Endothelial cell of hepatic sinusoid (primary cell): ENCODE measurements around the gene KIF26B.

ENCODE experiments used
- in situ Hi-C: cut with HindIII; loops from 2 replicates; pipeline ENCODE4 v1.10.0; 2017; ENCODE audit warnings: low sequenced_read_pairs

Gene KIF26B

DNA sequence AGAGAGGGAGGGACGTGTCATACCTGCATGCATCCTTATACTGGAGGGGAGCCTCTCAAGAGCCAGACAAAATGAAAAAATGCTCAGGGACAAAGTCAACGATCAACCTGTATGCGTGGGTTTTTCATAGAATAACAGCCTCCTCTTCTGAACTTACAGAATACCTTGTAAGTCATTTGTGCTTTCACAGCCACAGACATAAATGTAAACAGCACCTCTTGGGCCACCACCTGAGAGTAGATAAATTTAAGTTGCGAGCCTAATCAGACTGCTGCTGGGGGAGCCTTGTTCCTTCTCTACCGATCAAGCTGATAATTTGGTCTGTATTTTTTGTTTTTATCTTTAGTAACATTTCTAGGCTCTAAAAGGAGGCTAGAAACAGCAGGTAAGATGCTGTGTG is 223.1 kb downstream of the KIF26B start:
- in situ Hi-C loops, result no loop called here

DNA sequence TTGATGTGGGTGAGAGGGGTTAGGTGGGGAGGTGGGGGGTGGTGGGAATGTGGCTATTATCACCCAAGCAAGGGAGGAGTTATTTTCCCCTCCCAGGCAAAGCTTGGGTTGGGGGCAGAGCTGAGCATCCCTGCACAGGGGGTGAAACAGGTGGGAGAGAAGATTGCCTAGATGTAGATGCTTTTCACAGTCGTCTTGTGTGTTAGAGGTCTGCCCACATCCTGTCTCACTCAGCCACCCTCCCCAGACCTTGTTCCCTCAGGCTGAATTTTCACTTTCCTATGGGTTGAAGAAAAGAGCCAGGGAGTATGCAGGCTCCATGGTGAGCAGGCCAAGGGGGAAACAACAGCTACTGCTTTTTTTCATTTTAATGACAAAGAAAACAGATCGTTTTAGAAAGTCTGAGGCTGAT is 223.5 kb downstream of the KIF26B start:
- in situ Hi-C loops, result no loop called here

DNA sequence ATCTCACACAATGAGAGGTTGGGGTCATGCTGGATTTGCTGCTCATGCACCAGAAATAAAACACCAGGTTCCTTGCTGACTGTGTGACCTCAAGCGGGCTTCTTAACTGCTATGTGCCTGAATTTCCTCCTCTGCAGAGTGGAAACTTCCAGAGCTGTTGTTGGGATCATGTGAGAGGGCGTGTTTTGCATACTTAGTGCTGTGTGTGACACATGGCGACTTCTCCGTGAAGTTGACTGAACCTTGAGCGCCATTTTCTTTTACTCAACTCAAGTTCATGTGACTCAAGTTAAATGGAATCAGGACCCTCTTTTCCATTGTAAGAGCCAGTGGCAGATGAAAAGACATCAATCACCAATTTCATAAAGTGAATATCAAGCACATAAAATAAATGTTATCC is 224.0 kb downstream of the KIF26B start:
- in situ Hi-C loops, result no loop called here

DNA sequence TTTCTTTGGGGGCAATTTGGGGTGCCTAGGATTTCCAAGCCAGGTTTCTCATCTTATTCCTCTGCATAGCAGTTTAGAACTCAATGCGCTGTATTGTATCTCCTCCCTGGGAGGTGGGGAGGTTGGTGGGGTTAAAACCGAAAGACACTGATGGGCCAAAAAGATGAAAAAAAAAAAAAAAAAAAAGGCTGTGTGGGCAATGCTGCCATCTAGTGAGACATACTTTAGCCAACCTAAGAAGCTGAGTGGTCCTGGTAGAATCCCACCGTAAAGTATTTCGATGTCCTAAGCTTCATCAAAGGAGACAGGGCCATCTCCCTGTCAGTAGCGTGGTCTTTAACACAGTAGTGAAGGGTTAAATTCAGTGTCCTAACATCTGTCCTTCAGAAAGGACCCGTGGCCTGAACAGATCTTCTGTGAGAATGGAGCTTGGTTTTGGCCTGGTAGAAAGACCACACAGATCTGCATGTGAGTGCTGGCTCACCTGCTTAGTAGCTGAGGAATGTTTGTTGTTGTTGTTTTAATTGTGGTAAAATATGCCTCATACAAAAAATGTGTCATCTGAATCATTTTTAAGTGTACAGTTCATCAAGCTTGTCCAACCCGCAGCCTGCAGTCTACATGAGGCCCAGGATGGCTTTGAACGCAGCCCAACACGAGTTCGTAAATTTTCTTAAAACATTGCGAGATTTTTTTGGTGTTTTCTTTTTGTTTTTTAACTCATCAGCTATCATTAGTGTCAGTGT is 226.2 kb downstream of the KIF26B start:
- in situ Hi-C loops, result loop anchor here (10.0 kb wide), 1 partner anchor 216 kb away; no protein-coding TSS in a partner anchor

DNA sequence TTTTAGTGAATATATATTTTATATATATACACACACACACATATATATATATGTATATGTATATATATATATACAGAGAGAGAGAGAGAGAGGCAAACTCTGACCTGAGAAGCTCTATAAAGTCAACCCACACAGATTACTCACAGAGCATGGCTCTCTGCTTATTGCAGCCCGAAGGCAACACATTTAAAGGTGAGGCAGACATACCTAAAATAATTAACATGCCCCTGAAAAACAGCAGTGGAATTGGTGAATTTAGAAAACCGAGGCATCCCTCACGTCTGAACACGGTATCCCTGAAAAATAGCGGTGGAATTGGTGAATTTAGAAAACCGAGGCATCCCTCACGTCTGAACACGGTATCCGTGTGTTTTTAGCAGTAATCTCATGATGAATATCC is 228.2 kb downstream of the KIF26B start:
- in situ Hi-C loops, result loop anchor here (10.0 kb wide), 1 partner anchor 218 kb away; no protein-coding TSS in a partner anchor

DNA sequence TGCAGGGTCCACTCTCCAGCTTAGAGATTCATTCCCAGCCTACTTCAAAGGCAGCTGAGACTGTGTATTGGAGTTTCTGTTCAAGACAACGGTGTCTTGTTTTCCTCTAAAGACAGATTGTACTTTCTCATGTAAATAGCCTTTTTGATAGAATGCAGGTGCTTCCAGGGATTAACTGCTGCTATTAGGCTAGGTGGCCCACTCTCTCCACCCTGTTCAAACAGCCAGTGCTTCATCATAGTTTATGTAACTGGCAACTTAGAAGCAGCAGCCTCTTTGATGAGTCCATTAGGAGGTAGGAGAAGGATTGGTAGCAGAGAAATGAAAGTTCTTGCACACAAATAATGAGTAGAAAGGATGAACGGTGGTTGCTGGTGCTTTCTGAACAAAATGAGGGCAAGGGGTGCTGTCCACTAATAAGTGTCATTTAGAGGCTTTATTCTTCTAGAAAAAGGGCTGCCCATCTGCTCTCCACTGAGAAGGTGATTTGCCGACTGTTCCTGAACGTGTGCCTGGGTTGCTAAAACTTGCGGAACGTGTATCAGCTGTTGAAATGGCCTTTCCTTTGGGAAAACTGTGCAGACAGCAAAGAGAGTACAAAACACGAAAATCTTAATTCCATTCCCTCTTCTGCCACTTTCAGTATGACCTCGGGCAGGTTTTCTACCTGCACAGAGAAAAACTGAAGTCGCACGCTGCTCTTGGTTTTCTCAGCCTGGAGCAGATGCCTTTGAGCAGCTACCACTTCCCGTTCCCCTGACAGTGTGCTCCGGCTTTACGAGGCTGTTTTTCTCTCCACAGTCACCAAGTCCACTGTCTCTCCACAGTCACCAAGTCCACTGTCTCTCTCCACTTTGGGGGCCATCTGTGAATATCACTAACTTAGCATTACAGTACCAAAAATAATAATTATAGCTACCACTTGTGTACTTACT is 228.9 kb downstream of the KIF26B start:
- in situ Hi-C loops, result loop anchor here (10.0 kb wide), 1 partner anchor 219 kb away; no protein-coding TSS in a partner anchor

DNA sequence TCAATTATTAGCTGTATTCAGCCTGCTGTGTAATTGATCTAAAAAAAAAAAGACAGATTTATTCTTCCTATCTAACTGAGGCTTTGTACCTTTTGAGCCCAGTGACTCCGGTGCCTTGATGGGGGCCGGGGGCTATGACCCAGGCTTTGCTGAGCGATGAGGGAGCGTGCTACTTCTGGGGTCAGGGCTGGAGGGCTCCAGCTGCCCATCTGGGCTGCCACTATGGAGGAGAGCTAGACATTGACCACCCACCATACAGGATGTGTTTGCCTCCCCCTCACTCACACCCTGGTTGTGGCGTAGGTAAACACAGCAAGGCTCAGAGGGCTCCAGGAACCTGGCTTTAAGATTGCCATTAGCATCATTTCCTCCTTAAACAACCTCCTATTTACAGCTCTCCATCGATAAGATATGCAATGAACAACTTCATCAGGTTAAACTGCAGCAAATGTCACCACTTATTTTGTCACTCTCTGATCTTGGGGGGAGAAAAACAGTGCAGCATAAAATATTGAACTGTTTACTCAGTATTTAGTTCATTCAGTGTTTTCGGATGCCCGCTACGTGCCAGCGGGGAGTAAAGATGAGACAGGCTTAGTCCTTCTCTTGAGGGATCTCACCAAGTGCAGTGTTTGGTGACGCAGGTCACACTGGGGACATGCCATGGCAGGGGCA is 231.6 kb downstream of the KIF26B start:
- in situ Hi-C loops, result loop anchor here (10.0 kb wide), 1 partner anchor 222 kb away; no protein-coding TSS in a partner anchor

DNA sequence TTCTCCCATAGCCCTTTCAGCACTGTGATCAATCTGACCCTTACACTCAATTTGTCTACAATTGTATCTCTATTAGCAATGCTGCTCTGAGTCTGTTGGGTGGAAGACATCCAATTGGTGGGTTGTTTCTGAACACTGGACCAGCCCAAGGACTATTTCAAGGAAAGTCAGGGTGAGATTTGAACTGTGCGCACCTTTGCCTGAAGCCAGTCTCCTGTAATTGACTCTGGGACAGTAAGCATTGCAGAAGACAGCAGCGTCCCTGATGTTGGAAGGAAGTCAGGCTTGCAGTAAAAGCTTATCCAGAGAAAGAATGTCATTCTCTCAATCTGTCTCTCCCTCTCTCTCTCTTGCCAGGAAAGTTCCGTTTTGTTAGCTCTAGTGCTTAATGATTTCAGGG is 233.9 kb downstream of the KIF26B start:
- in situ Hi-C loops, result loop anchor here (10.0 kb wide), 1 partner anchor 224 kb away; no protein-coding TSS in a partner anchor

DNA sequence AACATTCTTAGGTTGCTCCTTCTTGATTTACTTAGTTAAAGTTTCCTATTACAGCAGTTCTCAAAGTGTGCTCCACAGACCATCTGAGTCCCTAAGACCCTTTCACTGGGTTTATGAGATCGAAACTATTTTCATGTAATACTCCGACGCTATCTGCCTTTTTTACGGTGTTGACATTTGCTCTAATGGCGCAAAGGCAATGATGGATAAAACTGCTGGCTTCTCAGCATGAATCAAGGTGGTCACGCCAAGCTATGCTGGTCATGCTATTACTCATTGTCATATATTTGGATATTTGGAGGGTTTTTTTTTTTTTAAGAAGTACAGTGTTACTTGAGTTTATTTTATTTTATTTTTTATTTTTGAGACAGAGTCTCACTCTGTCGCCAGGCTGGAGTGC is 235.1 kb downstream of the KIF26B start:
- in situ Hi-C loops, result loop anchor here (10.0 kb wide), 1 partner anchor 225 kb away; no protein-coding TSS in a partner anchor

DNA sequence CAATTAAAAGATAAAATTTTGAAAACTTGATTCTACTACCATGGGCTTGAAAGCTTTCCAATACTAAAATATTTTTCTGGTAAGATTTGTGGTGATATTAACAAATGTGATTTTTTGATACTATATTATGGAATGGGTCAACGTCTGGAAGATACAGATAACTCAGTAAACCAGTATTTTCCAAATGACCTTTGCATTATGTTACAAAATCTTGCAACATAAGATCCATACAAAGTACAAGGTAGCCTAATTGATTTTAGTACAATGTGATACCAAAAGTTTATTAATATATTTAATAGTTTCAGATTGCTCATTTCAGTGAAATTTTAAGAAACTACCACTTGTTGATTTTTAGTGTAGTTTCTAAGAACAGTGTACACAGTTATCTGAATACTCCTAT is 236.2 kb downstream of the KIF26B start:
- in situ Hi-C loops, result no loop called here

DNA sequence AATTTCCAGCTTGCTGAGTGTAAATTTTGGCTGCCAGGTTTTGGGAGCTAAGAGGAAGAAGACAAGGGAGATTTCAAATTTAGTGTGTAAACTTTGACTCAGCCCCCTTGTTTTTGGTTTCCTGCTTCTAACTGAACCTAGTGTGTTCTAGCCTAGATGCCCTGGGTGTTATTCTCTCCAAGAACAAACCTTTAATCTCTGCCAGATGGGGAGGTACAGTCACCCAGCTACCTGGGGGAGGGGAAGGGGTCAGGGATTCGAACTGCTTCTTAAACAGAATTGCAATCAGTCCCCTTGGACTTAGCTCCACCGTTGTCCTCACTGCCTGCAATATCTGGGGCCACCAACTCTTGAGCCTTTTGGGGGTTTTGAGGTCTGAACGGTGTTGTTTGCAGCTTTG is 238.9 kb downstream of the KIF26B start:
- in situ Hi-C loops, result no loop called here

DNA sequence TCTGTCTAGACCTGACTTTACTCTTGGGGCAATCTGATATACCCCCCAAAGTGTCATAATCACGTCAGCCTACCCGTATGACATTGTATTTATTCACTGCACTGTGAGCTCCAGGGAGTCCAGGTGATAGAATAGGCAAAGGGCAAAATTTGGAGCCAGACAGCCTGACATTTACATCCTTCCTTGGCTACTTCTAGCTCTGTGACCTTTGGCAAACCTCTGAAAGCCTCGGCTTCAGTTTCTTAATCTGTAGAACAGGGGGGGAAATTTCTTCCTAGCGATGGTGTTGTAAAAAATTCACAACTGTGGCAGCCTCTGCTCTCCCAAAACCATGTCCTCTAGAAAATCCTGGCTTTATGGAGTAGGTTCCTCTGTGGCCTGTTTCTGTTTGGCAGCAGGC is 240.9 kb downstream of the KIF26B start:
- in situ Hi-C loops, result no loop called here

DNA sequence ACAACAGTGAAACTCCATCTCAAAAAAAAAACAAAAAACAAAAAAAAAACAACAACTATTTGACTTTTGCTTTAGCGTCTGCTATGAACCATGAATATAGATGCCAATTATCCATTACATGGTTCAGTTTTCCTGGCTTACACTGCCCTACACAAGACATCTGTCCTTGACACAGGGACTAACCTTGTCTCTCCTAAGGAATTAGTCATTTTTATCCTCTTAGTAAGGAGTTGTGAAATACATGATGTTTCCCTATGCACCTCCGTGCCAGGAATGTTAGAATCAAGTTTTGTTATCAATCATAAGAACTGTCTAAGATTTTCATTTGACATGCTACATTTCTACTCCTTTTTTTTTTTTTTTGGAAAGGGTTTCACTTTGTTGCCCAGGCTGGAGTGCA is 241.8 kb downstream of the KIF26B start:
- in situ Hi-C loops, result no loop called here

DNA sequence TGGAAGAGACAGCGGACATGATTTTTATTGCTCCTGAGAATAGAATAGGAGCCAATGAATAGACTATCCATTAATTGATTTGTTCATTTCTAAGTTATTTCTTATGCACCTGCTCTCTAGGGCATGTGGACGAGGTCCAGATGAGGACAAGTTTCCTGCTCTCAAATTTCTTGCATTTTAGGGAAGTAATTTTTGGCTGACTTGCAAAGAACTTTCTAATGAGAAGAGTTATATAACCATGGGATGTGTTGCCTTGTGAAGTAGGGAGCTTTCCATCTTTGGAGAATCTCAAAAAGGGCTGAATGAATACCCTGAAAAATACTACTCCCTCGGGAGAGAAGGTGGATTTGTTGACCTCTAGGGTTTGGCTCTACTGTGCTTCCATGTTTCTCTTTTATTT is 243.0 kb downstream of the KIF26B start:
- in situ Hi-C loops, result no loop called here

DNA sequence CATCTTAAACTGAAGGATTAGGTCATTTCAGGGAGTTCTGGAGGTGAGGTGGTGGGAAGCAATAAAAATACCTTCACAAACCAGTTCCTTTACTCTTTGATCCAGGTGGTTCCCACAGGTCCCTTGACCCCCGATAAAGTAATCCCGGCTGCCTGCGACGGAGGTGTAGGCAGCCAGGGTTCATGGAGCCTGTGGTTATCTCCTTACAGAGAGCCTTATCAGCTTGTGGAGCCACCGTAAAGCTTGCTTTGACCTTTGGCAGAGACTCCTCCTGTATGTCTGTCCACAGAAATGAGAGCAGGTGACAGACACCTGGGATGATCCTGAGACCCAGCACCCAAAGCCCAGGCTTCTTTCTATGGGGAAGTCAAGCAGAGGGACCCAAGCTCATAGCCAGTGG is 243.4 kb downstream of the KIF26B start:
- in situ Hi-C loops, result no loop called here

DNA sequence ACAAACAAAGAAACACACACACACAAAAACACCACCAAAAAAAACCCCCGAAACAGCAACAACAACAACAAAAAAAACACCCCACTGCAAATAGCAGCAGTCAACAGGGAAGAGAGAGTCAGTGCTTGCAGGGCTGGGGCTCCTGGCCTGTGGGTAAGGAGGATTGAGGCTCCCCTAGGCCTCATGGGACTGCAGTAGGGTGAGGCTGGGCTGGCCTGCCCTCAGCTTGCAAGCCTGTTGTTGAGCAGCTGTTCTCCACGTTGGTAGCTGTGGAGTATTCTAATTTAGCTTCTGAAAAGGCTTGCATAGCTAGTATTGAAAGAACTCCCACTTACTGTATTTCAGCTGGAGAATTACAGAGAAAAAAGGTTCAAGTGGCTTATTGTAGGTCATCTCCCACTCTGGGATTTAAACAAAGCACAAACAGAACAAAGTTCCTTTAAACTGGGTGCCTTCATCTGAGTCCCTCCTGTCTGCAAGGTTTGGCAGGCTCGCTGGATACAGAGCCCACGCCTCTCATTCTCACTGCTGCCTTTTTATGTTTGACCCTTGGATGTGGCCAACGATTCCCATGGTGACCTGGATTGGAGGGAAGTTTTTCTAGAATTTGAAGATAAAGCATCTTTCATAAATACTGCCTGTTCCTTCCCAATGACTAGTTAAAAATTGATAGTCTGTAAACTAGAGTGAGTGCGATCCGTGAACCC is 247.2 kb downstream of the KIF26B start:
- in situ Hi-C loops, result loop anchor here (5.0 kb wide), 2 partner anchors 40 to 75 kb away; no protein-coding TSS in a partner anchor

DNA sequence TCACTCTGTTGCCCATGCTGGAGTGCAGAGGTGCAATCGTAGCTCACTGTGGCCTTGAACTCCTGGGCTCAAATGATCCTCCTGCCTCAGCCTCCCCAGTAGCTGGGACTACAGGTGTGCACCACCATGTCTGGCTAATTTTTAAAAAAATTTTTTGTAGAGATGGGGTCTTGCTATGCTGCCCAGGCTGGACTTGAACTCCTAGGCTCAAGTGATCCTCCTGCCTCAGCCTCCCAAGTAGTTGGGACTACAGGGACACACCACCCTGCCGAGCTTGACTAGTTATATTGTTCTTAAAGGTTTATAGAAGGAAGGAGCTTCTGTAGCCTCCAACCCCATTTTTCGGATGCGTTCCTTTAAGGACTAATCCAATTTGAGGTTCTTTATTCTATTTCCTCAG is 248.2 kb downstream of the KIF26B start:
- in situ Hi-C loops, result loop anchor here (5.0 kb wide), 2 partner anchors 39 to 76 kb away; no protein-coding TSS in a partner anchor

DNA sequence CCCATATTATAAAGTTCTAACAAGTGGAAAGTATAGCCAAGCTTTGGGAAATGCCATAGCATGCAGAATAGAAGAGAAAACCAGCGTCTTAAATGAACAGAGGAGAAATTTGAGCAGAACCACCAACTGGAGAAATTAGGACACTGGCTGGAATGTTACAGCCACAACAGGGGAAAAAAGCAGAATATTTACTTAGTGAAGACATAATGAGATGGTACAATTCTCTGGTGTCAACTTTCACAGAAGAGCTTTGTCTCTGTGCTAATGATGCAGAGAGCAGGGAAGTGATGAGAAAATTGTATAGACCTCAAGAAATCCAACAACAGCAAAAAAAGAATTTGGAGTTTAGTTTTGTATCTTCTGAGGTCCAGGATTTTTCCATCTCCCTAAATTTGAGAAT is 249.7 kb downstream of the KIF26B start:
- in situ Hi-C loops, result loop anchor here (5.0 kb wide), 2 partner anchors 38 to 77 kb away; no protein-coding TSS in a partner anchor

DNA sequence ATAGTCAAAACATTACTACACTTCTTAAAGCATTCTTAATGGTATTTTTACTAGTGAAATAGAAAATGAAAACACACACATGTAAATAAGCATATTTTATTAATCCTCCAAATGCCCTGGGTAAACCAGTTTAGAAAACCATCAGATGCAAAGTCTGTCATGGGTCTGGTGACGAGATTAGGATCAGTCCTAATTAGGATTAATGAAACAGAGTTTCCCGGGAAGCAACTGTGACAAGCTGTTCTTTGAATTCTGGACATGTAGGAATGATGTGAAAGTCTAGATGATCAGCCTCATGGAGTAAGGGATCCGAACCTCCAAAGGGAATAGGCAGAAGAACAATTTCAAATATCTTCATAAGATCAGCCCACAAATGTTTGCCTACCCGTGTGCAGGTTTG is 250.2 kb downstream of the KIF26B start:
- in situ Hi-C loops, result loop anchor here (5.0 kb wide), 2 partner anchors 37 to 78 kb away; no protein-coding TSS in a partner anchor

DNA sequence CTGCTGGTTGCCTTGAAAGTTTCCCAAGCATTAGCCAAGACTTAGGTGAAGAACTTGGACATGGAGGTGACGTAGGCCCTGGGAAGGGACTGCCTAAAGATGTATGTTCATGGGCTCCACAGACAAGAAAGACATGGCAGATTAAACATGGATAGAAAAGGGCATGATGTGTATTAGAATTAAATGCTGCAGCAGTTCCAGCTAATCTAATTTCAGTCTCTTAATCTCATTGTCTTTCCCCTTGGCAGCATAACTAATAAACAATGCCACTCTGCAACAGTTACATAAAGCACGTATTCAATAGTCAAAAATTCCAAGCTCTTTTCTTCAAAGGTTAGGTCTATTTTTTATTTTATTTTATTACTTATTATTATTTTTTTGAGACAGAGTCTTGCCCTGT is 251.6 kb downstream of the KIF26B start:
- in situ Hi-C loops, result no loop called here
